Adrenal gland (tissue), 12 donors: ENCODE measurements around the gene DUSP3. TPM values are rescaled to one million over a fixed set of nuclear protein-coding genes. Genes with fewer than 3 reads are reported as not detected.

Experiments used
- DNase-seq, 7 donors: peaks; one replicate each; pipeline ENCODE4 v3.0.0-alpha.2; 2019 to 2020
- H3K27ac ChIP-seq, 5 donors: fragments of 200-600 bp; sonication (generic) in 4 of 5; 1 replicate in 3 of 5; 2 replicates in 2 of 5; pipeline versions ENCODE4 v1.5.1 to v1.8.0; 2016 to 2020; ENCODE audit warnings: mild to moderate bottlenecking in 1 of 5
- H3K27me3 ChIP-seq: fragments of 200-600 bp; 2 replicates; pipeline ENCODE4 v1.8.0; 2021
- H3K36me3 ChIP-seq, 2 donors: fragments of 200-600 bp; replicated peaks in 1 of 2; 1 replicate in 1 of 2; 2 replicates in 1 of 2; pipeline versions ENCODE4 v1.5.1 to v1.8.0; 2018 to 2022
- H3K4me1 ChIP-seq, 2 donors: fragments of 200-600 bp; replicated peaks in 1 of 2; 1 replicate in 1 of 2; 2 replicates in 1 of 2; pipeline versions ENCODE4 v1.5.1 to v1.8.0; 2018 to 2021
- H3K4me3 ChIP-seq, 4 donors: fragments of 200-600 bp; sonication (generic) in 3 of 4; one replicate each; pipeline ENCODE4 v1.5.1; 2016 to 2018
- H3K9me3 ChIP-seq, 3 donors: fragments of 200-600 bp; sonication (generic) in 1 of 3; replicated peaks in 1 of 3; 1 replicate in 2 of 3; 2 replicates in 1 of 3; pipeline versions ENCODE4 v1.5.1 to v1.8.0; 2016 to 2021
- CTCF ChIP-seq, 6 experiments: fragments of 450-650 bp in 4 of 6; fragments of 200-600 bp in 2 of 6; sonication (generic) in 1 of 6; IDR thresholded peaks; 1 replicate in 5 of 6; 2 replicates in 1 of 6; pipeline versions ENCODE4 v1.5.1 to v1.8.0; 2016 to 2021; ENCODE audit warnings: antibody characterized with exemption in 6 of 6, mild to moderate bottlenecking in 2 of 6, moderate library complexity in 1 of 6
- POLR2A ChIP-seq, 2 donors: fragments of 450-650 bp; IDR thresholded peaks; one replicate each; pipeline ENCODE4 v1.6.1; 2017; ENCODE audit warnings: antibody characterized with exemption in 2 of 2, mild to moderate bottlenecking in 2 of 2, moderate library complexity in 1 of 2
- WGBS, 4 donors: extraction: QIAGEN DNeasy Blood & Tissue Kit in 2 of 4; methylation state at CpG; one replicate each; pipeline versions ENCODE4 v1.1.5 to v1.1.7; 2013 to 2017; 5-methylcytosine and 5-hydroxymethylcytosine counted together
- intact Hi-C, 2 donors: fragments of 100-400 bp; cut with DNase I; formaldehyde crosslinking; loops; one replicate each; pipeline versions ENCODE4 v1.14.1 to v1.15.0; 2022 to 2023
- polyA plus RNA-seq, 3 donors: library from polyadenylated mRNA; stranded (reverse); fragments of 200-250 nt in 2 of 3; fragments of 350-450 nt in 1 of 3; fragmentation: Illumina TruSeq in 1 of 3; extraction: RNeasy Lipid Tissue Mini Kit (QIAGEN cat#74804) in 1 of 3; gene quantifications; one replicate each; pipeline ENCODE4 v1.2.3, GENCODE V29; 2013 to 2014
- total RNA-seq, 9 donors: library from RNA; depleted of rRNA in 4 of 9; stranded (reverse); fragments of >200 nt in 4 of 9; fragments of 120-200 nt in 1 of 9; fragmentation: NEBNext Ultra II Directional in 1 of 9; extraction: Animal tissue kit (Norgen Biotek cat#: 25700) in 1 of 9; gene quantifications; one replicate each; pipeline versions ENCODE4 v1.1.0 to v1.2.4, GENCODE V29; 2013 to 2023
- donor health status: healthy with polysubstance abuse.
- donor health status: Bipolar disorder and iron deficiency.
- donor health status: DM: yes; HTN: yes; CAD: no.
- donor health status: DM: no; HTN: no; CAD: no.
- donor health status: DM: no; HTN: no; CAD: no.
- donor health status: DM: yes; HTN: yes; CAD: no.

Gene DUSP3
- total and polyA plus RNA-seq, 12 donors, result 56.3 to 136 (median 79.5) TPM

GRCh38 chr17:43717913-43718312, 60.9 kb downstream of the DUSP3 start:
- no peaks in the 10 kb centered on the region for H3K27me3 ChIP-seq
- TF ChIP-seq POLR2A (IDR thresholded peaks at IDR 0.05), result no peak
- no peak for TF ChIP-seq CTCF (IDR thresholded peaks at IDR 0.05)
- H3K4me3 ChIP-seq, result no peak overlapping the region
- no peaks in the 10 kb centered on the region for H3K36me3 ChIP-seq
- H3K27ac ChIP-seq, result no peak overlapping the region
- no peak for DNase-seq
- H3K4me1 ChIP-seq, result peaks cover 5 to 15% of the 10 kb centered on the region in 2 donors
- WGBS, 4 donors, result 72 to 78% (median 75%) methylated on average over 6 of the region's 6 CpGs
- H3K9me3 ChIP-seq, result no peaks in the 10 kb centered on the region
- intact Hi-C loops, result no loop called here

Other genes with a start within 250 kb of the DUSP3 start
- gene ETV4, start 232.6 kb downstream of the DUSP3 start, total RNA-seq, result 1 to 10 TPM in 6 of 9 donors, under 1 TPM in 3; 0.22 to 3.5 (median 1.8) TPM
- gene ETV4, start 232.6 kb downstream of the DUSP3 start, polyA plus RNA-seq, result 1 to 10 TPM; 1.9 to 6.6 (median 1.9) TPM
- gene MEOX1, start 117.1 kb downstream of the DUSP3 start, total RNA-seq, result under 1 TPM in 7 of 9 donors, not detected in 2; 0.11 to 0.87 (median 0.39) TPM
- gene MEOX1, start 117.1 kb downstream of the DUSP3 start, polyA plus RNA-seq, result 1 to 10 TPM in 1 of 3 donors, under 1 TPM in 2; 0.16 to 6.6 (median 0.72) TPM
- gene SOST, start 20.2 kb downstream of the DUSP3 start, total RNA-seq, result not detected
- gene SOST, start 20.2 kb downstream of the DUSP3 start, polyA plus RNA-seq, result not detected
- under 1 TPM in 2 of 9 donors, not detected in 7; under 0.01 to 0.28 TPM for gene CFAP97D1, start 1.5 kb upstream of the DUSP3 start, total RNA-seq
- gene CFAP97D1, start 1.5 kb upstream of the DUSP3 start, polyA plus RNA-seq, result not detected
- gene MPP3, start 54.2 kb upstream of the DUSP3 start, total RNA-seq, result 10 to 100 TPM in 1 of 9 donors, 1 to 10 TPM in 6, under 1 TPM in 2; 0.60 to 10.6 (median 3.4) TPM
- 1 to 10 TPM; 2.5 to 7.6 (median 4.6) TPM for gene MPP3, start 54.2 kb upstream of the DUSP3 start, polyA plus RNA-seq
- 1 to 10 TPM in 8 of 9 donors, under 1 TPM in 1; 0.78 to 5.2 (median 2.8) TPM for gene CD300LG, start 68.2 kb upstream of the DUSP3 start, total RNA-seq
- gene CD300LG, start 68.2 kb upstream of the DUSP3 start, polyA plus RNA-seq, result 1 to 10 TPM; 1.2 to 7.3 (median 1.5) TPM
- gene MPP2, start 128.6 kb upstream of the DUSP3 start, total RNA-seq, result 10 to 100 TPM in 1 of 9 donors, 1 to 10 TPM in 6, under 1 TPM in 2; 0.29 to 16.0 (median 2.0) TPM
- 1 to 10 TPM; 1.2 to 4.1 (median 3.0) TPM for gene MPP2, start 128.6 kb upstream of the DUSP3 start, polyA plus RNA-seq
- not detected for gene PPY, start 163.5 kb upstream of the DUSP3 start, total RNA-seq
- not detected for gene PPY, start 163.5 kb upstream of the DUSP3 start, polyA plus RNA-seq
- under 1 TPM in 1 of 9 donors, not detected in 8; 0.43 TPM for gene PYY, start 175.0 kb upstream of the DUSP3 start, total RNA-seq
- not detected for gene PYY, start 175.0 kb upstream of the DUSP3 start, polyA plus RNA-seq
- gene NAGS, start 225.6 kb upstream of the DUSP3 start, total RNA-seq, result 1 to 10 TPM in 6 of 9 donors, under 1 TPM in 3; 0.22 to 4.4 (median 1.2) TPM
- gene NAGS, start 225.6 kb upstream of the DUSP3 start, polyA plus RNA-seq, result under 1 TPM; 0.37 to 0.88 (median 0.72) TPM
- gene TMEM101, start 236.0 kb upstream of the DUSP3 start, total RNA-seq, result 10 to 100 TPM; 20.4 to 52.5 (median 37.2) TPM
- gene TMEM101, start 236.0 kb upstream of the DUSP3 start, polyA plus RNA-seq, result 10 to 100 TPM; 12.4 to 19.1 (median 12.7) TPM